Panc1 (cell line): ENCODE measurements around the gene TBXAS1.

Experiments
- CTCF ChIP-seq: fragments of 450-650 bp; IDR thresholded peaks from 2 replicates; pipeline ENCODE4 v1.5.1; 2017; ENCODE audit warnings: mild to moderate bottlenecking
- POLR2AphosphoS5 ChIP-seq: IDR thresholded peaks from 2 replicates; pipeline ENCODE4 v1.6.1; 2012; ENCODE audit warnings: mild to moderate bottlenecking, low read depth, low read length, moderate library complexity
- REST ChIP-seq, 2 experiments: IDR thresholded peaks; 2 replicates each; pipeline ENCODE4 v1.6.1; 2011 to 2012; ENCODE audit warnings: low read depth in 2 of 2, control low read depth in 1 of 2, low read length in 1 of 2, mild to moderate bottlenecking in 1 of 2, moderate library complexity in 1 of 2; ENCODE audit not compliant: insufficient read depth in 1 of 2
- SIN3A ChIP-seq: IDR thresholded peaks from 2 replicates; pipeline ENCODE4 v1.6.1; 2012; ENCODE audit warnings: low read depth, mild to moderate bottlenecking, low read length, moderate library complexity, borderline replicate concordance; ENCODE audit not compliant: insufficient read depth
- TCF7L2 ChIP-seq: IDR thresholded peaks from 2 replicates; pipeline ENCODE4 v1.6.1; 2011; ENCODE audit warnings: mild to moderate bottlenecking, low read depth, low read length, inconsistent platforms

- TF ChIP-seq CTCF (no peak), TCF7L2 (no peak), REST (IDR thresholded peaks at IDR 0.05; ENCODE audit: insufficient read depth in 1 of 2, low read depth in 2 of 2, low read length in 1 of 2) (no peak), POLR2AphosphoS5 (no peak), SIN3A (no peak)
These were observed 19.2 kb downstream of the TBXAS1 start for GRCh38 chr7:139848274-139848673.
